ENCODE results near the gene ZNF560.

ZNF560 gene

GRCh38 chr19:9467161-9467560, 31.3 kb downstream of the ZNF560 start:
- Histone ChIP-seq H3K27ac (replicated peaks) (no peak overlapping the region), H3K27me3 (ENCODE audit: insufficient read depth, poor library complexity, severe bottlenecking) (no peaks in the 10 kb centered on the region), H3K4me3 (replicated peaks; ENCODE audit: insufficient read depth, low read length) (no peak overlapping the region)
- no peak for TF ChIP-seq POLR2AphosphoS5 (IDR thresholded peaks at IDR 0.05; ENCODE audit: low read depth)
- no peak for TF ChIP-seq CTCF (IDR thresholded peaks at IDR 0.05; ENCODE audit: insufficient read depth, low read length)
- no peak for TF ChIP-seq GABPA (IDR thresholded peaks at IDR 0.05; ENCODE audit: low read depth)
- TF ChIP-seq SPI1 (IDR thresholded peaks at IDR 0.05; ENCODE audit: borderline replicate concordance, low read depth) = no peak
- TF ChIP-seq, protein P1, sequence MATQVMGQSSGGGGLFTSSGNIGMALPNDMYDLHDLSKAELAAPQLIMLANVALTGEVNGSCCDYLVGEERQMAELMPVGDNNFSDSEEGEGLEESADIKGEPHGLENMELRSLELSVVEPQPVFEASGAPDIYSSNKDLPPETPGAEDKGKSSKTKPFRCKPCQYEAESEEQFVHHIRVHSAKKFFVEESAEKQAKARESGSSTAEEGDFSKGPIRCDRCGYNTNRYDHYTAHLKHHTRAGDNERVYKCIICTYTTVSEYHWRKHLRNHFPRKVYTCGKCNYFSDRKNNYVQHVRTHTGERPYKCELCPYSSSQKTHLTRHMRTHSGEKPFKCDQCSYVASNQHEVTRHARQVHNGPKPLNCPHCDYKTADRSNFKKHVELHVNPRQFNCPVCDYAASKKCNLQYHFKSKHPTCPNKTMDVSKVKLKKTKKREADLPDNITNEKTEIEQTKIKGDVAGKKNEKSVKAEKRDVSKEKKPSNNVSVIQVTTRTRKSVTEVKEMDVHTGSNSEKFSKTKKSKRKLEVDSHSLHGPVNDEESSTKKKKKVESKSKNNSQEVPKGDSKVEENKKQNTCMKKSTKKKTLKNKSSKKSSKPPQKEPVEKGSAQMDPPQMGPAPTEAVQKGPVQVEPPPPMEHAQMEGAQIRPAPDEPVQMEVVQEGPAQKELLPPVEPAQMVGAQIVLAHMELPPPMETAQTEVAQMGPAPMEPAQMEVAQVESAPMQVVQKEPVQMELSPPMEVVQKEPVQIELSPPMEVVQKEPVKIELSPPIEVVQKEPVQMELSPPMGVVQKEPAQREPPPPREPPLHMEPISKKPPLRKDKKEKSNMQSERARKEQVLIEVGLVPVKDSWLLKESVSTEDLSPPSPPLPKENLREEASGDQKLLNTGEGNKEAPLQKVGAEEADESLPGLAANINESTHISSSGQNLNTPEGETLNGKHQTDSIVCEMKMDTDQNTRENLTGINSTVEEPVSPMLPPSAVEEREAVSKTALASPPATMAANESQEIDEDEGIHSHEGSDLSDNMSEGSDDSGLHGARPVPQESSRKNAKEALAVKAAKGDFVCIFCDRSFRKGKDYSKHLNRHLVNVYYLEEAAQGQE (IDR thresholded peaks at IDR 0.05; ENCODE audit: insufficient replicate concordance, low read depth) = no peak
- no peak for DNase-seq (ENCODE audit: low read depth in 1 of 2, low spot score in 1 of 2)

- Histone ChIP-seq H3K4me3 (replicated peaks; ENCODE audit: insufficient read depth, low read length) (no peak overlapping the region), H3K27me3 (ENCODE audit: insufficient read depth, poor library complexity, severe bottlenecking) (no peaks in the 10 kb centered on the region), H3K27ac (replicated peaks) (no peak overlapping the region)
- DNase-seq (ENCODE audit: low read depth in 1 of 2, low spot score in 1 of 2) = no peak
- no peak for TF ChIP-seq GABPA (IDR thresholded peaks at IDR 0.05; ENCODE audit: low read depth)
- no peak for TF ChIP-seq CTCF (IDR thresholded peaks at IDR 0.05; ENCODE audit: insufficient read depth, low read length)
Measured at GRCh38 chr19:9461938-9462337, 36.5 kb downstream of the ZNF560 start.

DNA sequence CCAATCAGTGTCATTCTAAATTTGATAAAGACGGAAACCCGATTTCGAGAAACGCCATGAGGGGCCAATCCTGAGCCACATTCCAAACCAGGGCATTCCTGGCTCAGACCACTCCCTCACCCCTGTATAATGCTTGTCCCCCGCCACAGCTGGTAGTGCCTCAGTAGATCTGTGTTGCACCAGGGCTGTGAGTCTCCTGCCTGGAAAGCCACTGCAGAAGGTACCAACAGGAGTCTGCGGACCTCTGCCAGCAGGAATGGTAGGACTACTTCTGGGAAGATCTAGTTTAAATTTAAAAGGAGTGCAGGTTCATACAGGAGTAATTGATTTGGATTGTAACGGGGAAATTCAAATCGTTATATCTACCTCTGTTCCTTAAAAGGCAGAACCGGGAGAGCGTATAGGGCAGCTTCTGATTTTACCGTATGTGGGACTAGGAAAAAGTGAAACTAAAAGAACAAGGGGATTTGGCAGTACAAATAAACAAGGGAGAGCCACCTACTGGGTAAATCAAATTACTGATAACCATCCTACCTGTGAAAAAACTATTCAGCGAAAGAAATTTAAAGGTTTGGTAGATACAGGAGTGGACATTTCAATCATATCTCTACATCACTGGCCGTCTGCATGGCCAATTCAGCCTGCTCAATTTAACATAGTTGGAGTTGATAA, 42.3 kb downstream of the ZNF560 start:
- TF ChIP-seq GABPA (IDR thresholded peaks at IDR 0.05; ENCODE audit: low read depth) (no peak), CTCF (IDR thresholded peaks at IDR 0.05; ENCODE audit: insufficient read depth, low read length) (no peak), SPI1 (IDR thresholded peaks at IDR 0.05; ENCODE audit: borderline replicate concordance, low read depth) (no peak), POLR2AphosphoS5 (IDR thresholded peaks at IDR 0.05; ENCODE audit: low read depth) (no peak)
- TF ChIP-seq, protein P1 (IDR thresholded peaks at IDR 0.05; ENCODE audit: insufficient replicate concordance, low read depth) = no peak
- Histone ChIP-seq H3K27me3 (ENCODE audit: insufficient read depth, poor library complexity, severe bottlenecking) (no peaks in the 10 kb centered on the region), H3K27ac (replicated peaks) (no peak overlapping the region), H3K4me3 (replicated peaks; ENCODE audit: insufficient read depth, low read length) (no peak overlapping the region)
- DNase-seq (ENCODE audit: low read depth in 1 of 2, low spot score in 1 of 2) = no peak

DNA sequence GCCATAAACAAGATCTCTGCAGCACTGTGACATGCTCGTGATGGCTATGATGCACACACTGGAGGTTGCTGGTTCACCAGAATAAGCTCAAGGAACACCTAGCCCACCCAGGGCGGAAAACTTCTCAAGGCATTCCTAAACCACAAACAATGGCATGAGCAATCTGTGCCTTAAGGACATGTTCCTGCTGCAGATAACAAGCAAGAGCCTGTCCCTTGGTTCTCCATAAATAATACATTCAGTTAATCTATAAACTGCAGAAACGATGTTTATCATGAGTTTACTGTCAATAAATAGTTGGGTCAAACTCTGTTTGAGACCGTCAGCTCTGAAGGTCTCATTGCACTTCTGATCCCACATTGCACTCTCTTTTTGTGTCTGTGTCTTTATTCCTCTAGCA, 44.5 kb downstream of the ZNF560 start:
- no peak overlapping the region for H3K27ac ChIP-seq (replicated peaks)
- no peak for DNase-seq (ENCODE audit: low read depth in 1 of 2, low spot score in 1 of 2)
- H3K27me3 ChIP-seq (ENCODE audit: insufficient read depth, poor library complexity, severe bottlenecking) = no peaks in the 10 kb centered on the region
- no peak for TF ChIP-seq POLR2AphosphoS5 (IDR thresholded peaks at IDR 0.05; ENCODE audit: low read depth)
- no peak for TF ChIP-seq CTCF (IDR thresholded peaks at IDR 0.05; ENCODE audit: insufficient read depth, low read length)
- TF ChIP-seq, protein P1 (IDR thresholded peaks at IDR 0.05; ENCODE audit: insufficient replicate concordance, low read depth) = no peak
- TF ChIP-seq SPI1 (IDR thresholded peaks at IDR 0.05; ENCODE audit: borderline replicate concordance, low read depth) = no peak
- no peak for TF ChIP-seq GABPA (IDR thresholded peaks at IDR 0.05; ENCODE audit: low read depth)
- no peak overlapping the region for H3K4me3 ChIP-seq (replicated peaks; ENCODE audit: insufficient read depth, low read length)

Data from HL-60 (cell line).